Fibroblast of pulmonary artery (primary cell): ENCODE results near the gene ZFYVE1.

Experiments used
- DNase-seq: peaks from one replicate; pipeline ENCODE4 v3.0.0-alpha.2; 2010; ENCODE audit warnings: low read depth
- H3K4me3 ChIP-seq: replicated peaks from 2 replicates; pipeline ENCODE4 v1.5.1; 2011; ENCODE audit warnings: low read depth, mild to moderate bottlenecking, control low read depth, low read length, moderate library complexity
- CTCF ChIP-seq: IDR thresholded peaks from 2 replicates; pipeline ENCODE4 v1.5.1; 2011; ENCODE audit warnings: mild to moderate bottlenecking, control low read depth, low read length, inconsistent platforms; ENCODE audit errors: missing control alignments

The ZFYVE1 gene

GRCh38 chr14:73000073-73000472, 26.8 kb downstream of the ZFYVE1 start:
- DNase-seq, result no peak
- no peak for TF ChIP-seq CTCF
- H3K4me3 ChIP-seq, result no peak overlapping the region

GRCh38 chr14:72999316-72999715, 27.6 kb downstream of the ZFYVE1 start:
- no peak for TF ChIP-seq CTCF
- no peak for DNase-seq

GRCh38 chr14:72998252-72998903, 28.5 kb downstream of the ZFYVE1 start:
- no peak overlapping the region for H3K4me3 ChIP-seq
- DNase-seq, result no peak
- TF ChIP-seq CTCF, result no peak

More at GRCh38 chr14:72999316-72999715, 27.6 kb downstream of the ZFYVE1 start:
- no peak overlapping the region for H3K4me3 ChIP-seq

- TF ChIP-seq CTCF, result no peak
- H3K4me3 ChIP-seq, result no peak overlapping the region
- DNase-seq, result no peak
Measured at GRCh38 chr14:72996916-72997315, 30.0 kb downstream of the ZFYVE1 start.

GRCh38 chr14:72990171-72990570, 36.7 kb downstream of the ZFYVE1 start:
- TF ChIP-seq CTCF, result no peak
- no peak overlapping the region for H3K4me3 ChIP-seq
- DNase-seq, result no peak

- TF ChIP-seq CTCF, result no peak
- DNase-seq, result no peak
- no peak overlapping the region for H3K4me3 ChIP-seq
Measured at GRCh38 chr14:72986857-72987256, 40.0 kb downstream of the ZFYVE1 start.

GRCh38 chr14:72986214-72986613, 40.7 kb downstream of the ZFYVE1 start:
- TF ChIP-seq CTCF, result no peak
- H3K4me3 ChIP-seq, result no peak overlapping the region
- no peak for DNase-seq
